ENCODE data around the gene CXCR6.

The CXCR6 gene

GRCh38 chr3:45912435-45912834 is 30.8 kb upstream of the CXCR6 start:
- in situ Hi-C loops (cut with MboI; ENCODE audit: low pct_unique_long_range_greater_than_20kb, low sequenced_read_pairs, unreplicated experiment) = no loop called here
- TF ChIP-seq CTCF (IDR thresholded peaks at IDR 0.05; ENCODE audit: extremely low read depth, insufficient read depth, missing control alignments) = no peak
- no peak for DNase-seq (ENCODE audit: low spot score)

- TF ChIP-seq CTCF (IDR thresholded peaks at IDR 0.05; ENCODE audit: extremely low read depth, insufficient read depth, missing control alignments) = no peak
- no peak for DNase-seq (ENCODE audit: low spot score)
- in situ Hi-C loops (cut with MboI; ENCODE audit: low pct_unique_long_range_greater_than_20kb, low sequenced_read_pairs, unreplicated experiment) = no loop called here
Observed at GRCh38 chr3:45914362-45915058, 28.8 kb upstream of the CXCR6 start.

GRCh38 chr3:45915059-45915439 is 28.2 kb upstream of the CXCR6 start:
- no peak for DNase-seq (ENCODE audit: low spot score)
- no peak for TF ChIP-seq CTCF (IDR thresholded peaks at IDR 0.05; ENCODE audit: extremely low read depth, insufficient read depth, missing control alignments)
- in situ Hi-C loops (cut with MboI; ENCODE audit: low pct_unique_long_range_greater_than_20kb, low sequenced_read_pairs, unreplicated experiment) = no loop called here

GRCh38 chr3:45915518-45916231 is 27.6 kb upstream of the CXCR6 start:
- in situ Hi-C loops (cut with MboI; ENCODE audit: low pct_unique_long_range_greater_than_20kb, low sequenced_read_pairs, unreplicated experiment) = no loop called here
- peak; percentile 86 for DNase-seq (ENCODE audit: low spot score)

GRCh38 chr3:45917146-45917898 is 25.9 kb upstream of the CXCR6 start:
- DNase-seq (ENCODE audit: low spot score) = no peak
- no peak for TF ChIP-seq CTCF (IDR thresholded peaks at IDR 0.05; ENCODE audit: extremely low read depth, insufficient read depth, missing control alignments)
- in situ Hi-C loops (cut with MboI; ENCODE audit: low pct_unique_long_range_greater_than_20kb, low sequenced_read_pairs, unreplicated experiment) = no loop called here

More at GRCh38 chr3:45915518-45916231, 27.6 kb upstream of the CXCR6 start:
- TF ChIP-seq CTCF (IDR thresholded peaks at IDR 0.05; ENCODE audit: extremely low read depth, insufficient read depth, missing control alignments) = no peak

GRCh38 chr3:45921158-45922038 is 21.9 kb upstream of the CXCR6 start:
- TF ChIP-seq CTCF (IDR thresholded peaks at IDR 0.05; ENCODE audit: extremely low read depth, insufficient read depth, missing control alignments) = no peak
- DNase-seq (ENCODE audit: low spot score) = no peak
- in situ Hi-C loops (cut with MboI; ENCODE audit: low pct_unique_long_range_greater_than_20kb, low sequenced_read_pairs, unreplicated experiment) = loop anchor here (10.0 kb wide), 1 partner anchor 407 kb away; no protein-coding TSS in a partner anchor

Data from GM13977 (cell line).